Urothelium cell line (cell line): ENCODE measurements around the gene FAM50B.

Experiments
- DNase-seq: peaks from one replicate; pipeline ENCODE4 v3.0.0; 2011; ENCODE audit warnings: low spot score, mixed read lengths
- FAIRE-seq: peaks from 2 replicates; lab custom pipeline; 2011; peaks lifted over from hg19 to GRCh38; lab: Jason Lieb, UNC

FAM50B gene

DNA sequence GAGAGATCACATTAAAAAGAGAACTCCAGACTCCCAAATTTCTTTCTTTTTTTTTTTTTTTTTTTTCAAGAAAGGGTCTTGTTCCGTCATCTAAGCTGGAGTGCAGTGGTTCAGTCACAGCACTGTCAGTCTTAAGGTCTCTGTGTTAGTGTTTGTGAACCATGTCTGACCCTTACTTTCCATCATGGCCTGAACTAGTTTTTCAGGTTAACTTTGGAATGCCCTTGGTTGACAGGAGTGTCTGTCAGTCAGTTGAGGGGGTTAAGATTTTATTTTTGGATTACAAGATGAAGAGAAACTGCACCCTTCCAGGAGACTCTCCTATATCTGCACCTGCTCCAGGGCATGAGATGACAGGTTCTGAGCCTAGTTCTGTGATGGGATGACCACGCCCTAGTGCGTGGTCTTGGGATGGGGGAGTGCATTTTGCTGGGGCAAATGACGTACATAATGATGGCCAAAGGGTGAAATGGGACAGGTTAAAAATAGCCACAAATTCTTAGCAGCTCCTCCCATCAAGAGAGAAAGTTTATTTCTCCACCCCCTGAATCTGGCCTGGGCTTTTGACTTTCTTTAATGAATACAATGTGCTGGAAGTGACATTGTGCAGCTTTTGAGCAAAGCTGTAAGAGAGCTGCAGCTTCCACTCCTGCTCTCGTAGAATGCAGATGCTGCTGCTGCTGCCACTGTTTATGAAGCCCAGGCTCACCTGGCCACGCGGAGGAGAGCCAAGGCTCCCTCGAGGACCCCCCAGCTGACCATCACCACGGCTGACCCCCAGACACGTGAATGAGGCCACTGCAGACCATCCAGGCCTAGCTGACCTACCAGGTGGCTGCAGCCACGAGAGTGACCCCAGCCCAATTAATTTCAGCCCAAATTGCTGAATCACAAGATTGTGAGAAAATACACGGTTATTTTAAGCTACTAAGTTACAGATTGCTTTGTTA, 29.7 kb upstream of the FAM50B start:
- no peak for FAIRE-seq
- DNase-seq = no peak

DNA sequence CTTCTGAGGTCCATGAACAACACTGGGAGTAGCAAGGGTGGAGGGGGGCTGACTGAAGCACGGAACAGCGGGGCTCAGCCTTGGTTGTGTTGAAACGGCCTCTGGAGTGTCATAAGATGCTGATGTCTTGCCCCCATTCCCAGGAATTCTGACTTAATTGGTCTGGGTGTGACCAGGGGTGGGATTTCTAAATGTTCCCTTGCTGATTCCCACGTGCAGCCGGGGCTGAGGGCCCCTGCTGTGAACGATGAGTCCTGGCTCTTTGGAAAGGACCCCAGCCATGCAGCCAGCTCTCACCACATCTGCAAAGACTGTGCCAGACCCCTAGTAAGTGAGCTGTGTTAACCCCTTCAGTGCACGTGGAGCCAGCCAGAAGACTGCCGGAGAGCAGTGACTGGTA, 28.6 kb upstream of the FAM50B start:
- no peak for FAIRE-seq
- DNase-seq = no peak

DNA sequence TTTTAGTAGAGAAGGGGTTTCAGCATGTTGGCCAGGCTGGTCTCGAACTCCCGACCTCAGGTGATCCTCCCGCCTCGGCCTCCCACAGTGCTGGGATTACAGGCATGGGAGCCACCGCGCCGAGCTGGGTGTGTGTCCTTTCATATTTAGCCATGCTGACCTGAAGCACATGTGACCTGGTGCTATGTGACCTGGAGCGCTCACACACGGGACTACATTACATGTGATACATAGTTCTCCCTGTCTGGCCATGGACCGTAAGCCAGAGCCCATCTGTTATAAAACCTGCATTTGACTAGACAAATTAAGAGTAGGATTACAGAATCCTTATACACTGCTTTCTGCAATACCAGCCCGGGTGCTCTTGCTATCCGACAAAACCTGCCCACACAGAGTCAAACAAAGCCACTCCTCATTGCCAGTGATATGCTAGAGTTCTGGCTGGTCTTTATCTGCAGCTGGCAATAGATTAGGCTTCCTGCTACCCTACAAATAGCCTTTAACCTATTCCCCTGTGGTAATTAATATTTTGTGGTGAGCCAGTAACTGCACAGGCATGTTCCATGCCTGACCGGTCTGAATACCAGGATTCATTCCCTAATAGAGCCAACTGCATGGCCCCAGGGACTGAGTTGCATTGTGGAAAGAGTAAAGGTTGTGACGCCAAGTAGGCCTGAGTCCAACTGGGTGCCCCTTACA, 26.3 kb upstream of the FAM50B start:
- FAIRE-seq = no peak
- no peak for DNase-seq

DNA sequence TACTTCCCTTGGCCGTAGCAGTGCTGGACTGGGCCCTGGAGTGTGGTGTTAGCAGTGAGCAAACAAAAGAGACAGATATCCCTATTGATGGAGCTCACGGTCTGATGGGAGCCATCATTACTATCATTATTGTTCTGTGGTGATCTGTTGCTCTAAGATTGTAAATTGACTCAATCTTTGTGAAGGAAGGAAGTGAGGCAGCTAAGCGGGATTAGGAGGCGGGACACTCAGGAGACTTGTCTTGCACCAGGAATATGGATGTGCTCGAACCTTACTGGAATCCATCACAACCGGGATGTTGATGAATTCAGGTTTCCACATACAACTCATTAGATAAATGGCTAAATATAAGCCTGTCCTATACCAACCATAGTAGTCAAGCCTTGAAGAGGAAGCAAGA, 25.5 kb upstream of the FAM50B start:
- FAIRE-seq = no peak
- DNase-seq = no peak

DNA sequence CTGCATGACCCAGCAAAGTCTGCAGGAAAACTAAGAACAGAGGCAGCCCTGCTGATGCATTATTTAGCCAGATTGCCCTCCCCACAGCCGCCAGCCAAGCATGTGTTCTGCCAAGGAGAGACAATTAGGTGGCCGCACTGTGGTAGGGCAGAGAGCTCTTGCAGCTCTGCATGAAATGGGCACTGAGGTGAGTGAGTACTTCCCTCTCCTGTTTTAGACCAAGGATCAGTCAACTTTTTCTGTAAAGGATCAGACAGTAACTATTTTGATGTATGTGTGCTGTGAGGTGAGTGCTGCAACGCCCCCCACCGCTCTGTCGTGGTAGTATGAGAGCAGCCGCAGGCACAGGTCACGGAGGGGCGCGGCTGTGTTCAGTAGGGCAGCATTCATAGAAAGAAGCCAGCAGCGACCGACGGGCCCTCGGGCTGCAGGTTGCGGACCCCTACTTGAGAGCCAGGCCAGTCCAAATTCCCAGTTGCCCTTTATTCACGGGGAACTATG, 23.8 kb upstream of the FAM50B start:
- DNase-seq (peak; percentile 64), FAIRE-seq (no peak)

DNA sequence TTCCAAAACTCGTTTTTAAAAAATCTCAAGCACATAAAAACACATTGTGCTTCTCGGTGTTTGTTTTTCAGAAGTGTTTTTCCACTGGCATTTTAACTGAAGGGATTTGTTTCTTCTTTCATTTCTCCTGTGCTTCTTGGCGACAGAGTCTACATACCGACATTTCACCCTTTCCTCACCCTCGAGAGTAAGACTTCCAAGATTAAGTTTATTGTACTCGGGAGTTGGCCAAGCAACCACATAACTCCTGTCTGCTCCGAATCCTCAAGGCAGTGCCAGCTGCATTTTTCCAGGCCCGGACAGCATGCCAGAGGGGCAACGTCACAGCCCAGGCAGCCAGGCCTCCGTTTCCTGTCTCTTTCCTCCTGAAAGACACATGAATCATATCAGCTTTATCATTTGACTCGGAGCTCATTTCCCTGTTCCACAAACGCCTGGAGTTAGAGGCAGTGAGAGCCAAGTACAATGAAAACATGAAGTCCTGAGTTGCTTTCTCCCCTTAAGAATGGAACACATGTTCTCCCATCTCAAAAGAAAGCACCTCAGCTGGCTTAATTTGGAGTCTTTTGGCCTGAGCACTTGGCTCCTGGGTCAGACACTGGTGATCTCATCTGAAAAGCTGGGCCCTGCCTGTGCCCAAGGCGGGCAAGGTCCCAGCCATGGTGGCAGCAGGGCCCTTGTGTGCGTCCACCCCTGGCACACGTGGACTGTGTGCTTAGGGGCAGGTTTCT, 23.2 kb upstream of the FAM50B start:
- FAIRE-seq (peak; percentile 30), DNase-seq (peak; percentile 92)

DNA sequence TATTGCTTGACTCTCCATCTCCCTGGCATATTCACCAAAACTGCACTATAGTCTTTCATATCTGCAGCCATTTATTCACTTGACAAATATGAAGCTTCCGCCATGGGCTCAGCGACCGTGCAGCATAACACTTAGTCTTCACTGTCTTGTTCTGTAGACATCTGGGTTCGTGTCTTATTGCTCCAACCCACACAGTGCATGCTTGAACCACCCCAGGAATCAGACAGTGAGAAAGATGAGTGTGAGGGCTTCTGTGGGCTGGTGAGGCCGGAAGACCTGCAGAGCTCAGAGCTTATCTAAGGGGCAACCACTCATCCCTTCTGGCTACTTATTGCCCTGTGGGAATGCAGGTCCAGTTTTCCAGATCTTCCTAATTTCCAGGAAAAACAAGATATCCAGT, 19.9 kb upstream of the FAM50B start:
- FAIRE-seq (no peak), DNase-seq (no peak)

DNA sequence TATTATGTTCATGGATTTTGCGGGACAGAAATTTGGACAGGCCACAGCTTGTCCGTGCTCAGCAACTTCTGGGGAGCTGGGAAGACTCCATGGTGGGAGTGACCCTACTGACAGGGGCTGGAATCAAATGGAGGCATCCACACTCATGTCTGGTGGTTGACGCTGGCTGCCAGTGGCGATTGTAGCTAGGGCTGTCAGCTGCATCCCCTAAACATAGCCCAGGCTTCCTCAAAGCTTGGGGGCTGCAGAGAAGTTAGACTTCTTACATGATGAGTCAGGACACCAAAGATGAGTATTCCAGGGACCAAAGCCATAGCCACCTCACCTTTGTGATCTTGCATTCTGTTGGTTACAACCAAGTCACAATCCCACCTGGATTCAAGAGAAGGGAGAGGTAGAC, 18.4 kb upstream of the FAM50B start:
- FAIRE-seq (no peak), DNase-seq (no peak)

DNA sequence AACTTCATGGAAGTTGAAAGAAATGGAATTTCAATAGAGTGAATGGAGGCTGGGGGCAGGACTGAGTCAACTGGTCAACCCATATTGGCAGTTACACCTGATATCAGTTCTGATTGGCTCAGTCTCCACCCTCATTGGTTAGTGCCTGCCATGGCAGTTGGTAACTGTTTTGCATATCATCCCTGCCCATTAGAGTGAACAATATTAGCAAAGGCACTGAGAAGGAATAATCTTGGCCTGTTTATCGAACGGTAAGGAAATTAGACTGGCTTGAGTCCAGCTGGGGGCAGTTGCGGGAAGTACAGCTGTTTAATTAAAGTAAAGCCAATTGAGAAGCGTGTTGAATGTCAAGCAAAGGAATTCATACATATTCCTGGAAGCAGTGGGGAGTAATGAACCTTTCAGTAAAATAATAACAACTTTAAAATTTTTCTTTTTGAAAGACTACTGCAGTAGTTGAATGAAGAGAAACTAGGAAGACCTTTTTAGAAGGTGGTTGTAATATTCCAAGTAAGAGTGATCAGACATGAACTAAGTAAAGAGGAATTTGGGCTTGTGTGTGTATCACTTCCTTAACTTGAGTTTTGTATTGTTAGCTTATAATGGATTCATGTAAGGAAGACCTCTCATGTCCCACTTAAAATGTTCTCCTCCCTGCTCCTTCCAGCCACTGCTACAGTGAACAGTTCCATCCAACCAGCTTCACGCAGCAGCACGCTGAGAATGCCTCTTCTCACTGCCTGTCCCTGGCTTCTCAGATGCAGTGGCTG, 17.2 kb upstream of the FAM50B start:
- no peak for FAIRE-seq
- DNase-seq = no peak

DNA sequence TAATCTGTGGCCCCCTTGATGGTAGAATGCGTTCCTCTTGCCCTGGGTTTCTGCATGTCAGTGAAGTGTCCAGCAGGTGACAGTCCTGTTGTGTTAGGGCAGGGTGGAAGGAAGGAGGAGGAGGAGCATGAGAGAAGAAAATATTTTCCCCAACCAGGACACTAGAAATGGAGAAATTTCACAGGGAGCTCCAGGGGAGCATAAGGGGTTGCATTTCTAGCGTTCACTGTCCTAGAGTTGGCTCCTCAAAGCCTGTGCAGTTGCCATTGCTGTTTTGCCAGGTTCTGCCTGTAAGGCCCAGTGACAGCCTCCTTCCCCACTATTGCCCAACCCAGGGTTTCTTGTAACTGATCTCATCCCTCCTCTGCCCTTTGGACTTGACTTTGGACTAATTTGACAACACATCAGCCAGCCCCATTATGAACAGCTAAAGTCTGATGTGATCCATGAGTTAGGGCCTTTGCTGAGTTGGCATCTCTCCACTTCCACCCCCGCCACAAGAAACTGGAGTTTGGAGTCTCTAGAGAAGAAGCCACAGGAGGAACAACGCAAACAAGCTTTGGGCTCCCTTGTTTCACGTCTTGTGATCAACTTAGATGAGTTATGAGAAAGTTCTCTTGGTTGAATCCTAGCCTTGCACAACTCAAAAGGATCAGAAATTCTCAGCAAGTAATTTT, 14.0 kb upstream of the FAM50B start:
- DNase-seq = no peak
- FAIRE-seq = no peak

DNA sequence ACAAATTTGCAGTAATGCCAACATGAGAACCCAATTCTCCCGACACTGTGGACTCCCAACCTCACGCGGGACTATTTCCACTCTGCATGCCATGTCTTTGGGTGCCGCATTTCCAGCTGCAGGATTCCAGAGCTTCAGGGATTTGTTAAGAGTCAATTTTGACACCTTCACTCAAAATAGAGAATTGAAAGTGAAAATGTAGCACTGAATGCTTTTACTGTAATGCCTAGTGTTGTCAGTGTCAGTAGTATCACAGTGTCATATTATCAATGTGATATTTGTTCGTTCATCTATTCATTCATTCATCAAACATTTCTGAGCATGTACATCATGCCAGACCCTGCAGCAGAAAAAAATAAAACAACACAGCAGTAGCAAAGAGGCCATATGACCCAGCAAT, 13.4 kb upstream of the FAM50B start:
- no peak for DNase-seq
- no peak for FAIRE-seq

DNA sequence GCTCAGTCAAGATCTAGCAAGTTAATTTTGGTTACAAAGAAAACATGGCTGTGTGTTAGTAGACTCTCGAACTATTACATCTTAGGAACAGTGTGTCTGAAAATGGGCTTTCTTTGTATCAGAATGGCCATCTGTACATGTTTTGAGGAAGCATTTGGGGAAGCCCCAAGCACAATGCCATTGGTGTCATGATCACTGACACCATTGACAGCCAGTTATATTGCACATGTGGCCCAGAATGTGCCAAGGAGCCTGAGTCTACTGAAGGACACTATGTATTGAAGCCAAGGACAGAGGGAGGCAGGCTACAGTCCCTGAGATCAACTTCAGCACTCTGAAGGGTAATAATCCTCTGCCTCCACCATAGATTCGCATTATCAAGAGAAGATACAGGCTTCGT, 12.6 kb upstream of the FAM50B start:
- FAIRE-seq (no peak), DNase-seq (no peak)

DNA sequence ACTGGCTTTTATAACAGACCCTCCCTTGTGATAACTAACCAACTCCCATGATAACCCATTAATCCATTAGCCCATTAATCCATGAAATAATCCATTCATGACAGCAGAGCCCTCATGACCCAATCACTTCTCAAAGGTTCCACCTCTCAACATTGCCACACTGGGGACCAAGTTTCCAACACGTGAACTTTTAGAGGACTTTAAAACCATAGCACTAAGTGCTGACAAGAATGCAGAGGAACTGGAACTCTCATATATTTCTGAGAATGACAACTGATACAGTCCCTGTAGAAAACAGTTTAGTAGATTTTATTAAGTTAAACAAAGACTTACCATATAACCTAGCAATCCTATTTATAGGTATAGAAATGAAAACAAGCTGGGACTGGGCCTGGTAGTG, 11.4 kb upstream of the FAM50B start:
- FAIRE-seq (no peak), DNase-seq (no peak)

DNA sequence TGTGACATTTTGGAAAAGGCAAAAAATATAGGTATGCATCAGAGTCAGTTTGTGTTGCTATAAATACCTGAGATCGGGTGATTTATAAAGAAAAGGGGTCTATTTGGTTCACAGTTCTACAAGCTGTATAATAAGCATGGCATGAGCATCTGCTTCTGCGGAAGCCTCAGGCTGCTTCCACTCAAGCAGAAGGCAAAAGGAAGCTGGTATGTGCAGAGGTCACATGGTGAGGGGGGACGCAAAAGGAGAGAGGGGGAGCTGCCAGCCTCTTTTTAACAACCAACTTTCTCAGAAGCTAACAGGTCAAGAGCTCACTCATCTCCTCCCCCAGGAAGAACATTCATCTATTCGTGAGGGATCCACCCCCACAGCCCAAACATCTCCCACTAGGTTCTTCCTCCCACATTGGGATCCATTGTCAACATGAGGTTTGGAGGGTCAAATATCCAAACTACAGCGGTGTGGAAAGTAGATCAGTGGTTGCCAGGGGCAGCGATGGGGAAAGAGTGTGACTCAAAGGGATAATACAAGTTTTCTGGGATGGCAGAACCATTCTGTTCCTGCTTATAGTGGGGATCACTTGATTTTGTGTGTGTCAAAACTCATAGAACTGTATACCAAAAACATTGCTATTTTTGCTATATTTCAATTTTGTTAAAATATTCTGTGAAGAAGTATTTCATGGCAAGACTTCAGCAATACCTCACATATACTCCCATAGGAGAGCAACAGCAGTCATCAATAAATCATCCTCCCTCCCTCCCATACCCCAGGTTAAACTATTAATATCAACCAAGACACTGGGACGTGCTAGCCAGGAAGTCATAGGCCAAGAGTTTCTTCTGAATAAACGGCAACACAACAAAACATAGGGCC, 9.9 kb upstream of the FAM50B start:
- FAIRE-seq = no peak
- DNase-seq = no peak

DNA sequence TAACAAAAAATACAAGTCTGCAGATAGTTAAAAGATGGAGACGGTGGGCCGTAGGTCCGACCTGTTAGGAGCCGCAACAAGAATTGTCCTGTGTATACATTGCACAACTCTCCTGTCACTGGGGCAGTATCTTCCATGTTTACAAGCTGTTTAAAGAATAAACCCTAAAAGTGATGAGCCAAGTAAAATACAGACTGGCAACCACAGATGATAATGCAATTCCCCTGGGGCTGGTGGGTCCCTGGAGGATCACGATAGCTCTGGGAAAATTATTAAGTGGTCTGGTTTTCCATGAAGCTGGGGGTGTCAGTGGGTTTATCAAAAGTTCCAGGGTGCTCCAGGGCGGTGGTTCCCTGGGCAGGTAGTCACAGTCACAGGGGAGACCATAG, 8.1 kb upstream of the FAM50B start:
- FAIRE-seq (no peak), DNase-seq (no peak)

DNA sequence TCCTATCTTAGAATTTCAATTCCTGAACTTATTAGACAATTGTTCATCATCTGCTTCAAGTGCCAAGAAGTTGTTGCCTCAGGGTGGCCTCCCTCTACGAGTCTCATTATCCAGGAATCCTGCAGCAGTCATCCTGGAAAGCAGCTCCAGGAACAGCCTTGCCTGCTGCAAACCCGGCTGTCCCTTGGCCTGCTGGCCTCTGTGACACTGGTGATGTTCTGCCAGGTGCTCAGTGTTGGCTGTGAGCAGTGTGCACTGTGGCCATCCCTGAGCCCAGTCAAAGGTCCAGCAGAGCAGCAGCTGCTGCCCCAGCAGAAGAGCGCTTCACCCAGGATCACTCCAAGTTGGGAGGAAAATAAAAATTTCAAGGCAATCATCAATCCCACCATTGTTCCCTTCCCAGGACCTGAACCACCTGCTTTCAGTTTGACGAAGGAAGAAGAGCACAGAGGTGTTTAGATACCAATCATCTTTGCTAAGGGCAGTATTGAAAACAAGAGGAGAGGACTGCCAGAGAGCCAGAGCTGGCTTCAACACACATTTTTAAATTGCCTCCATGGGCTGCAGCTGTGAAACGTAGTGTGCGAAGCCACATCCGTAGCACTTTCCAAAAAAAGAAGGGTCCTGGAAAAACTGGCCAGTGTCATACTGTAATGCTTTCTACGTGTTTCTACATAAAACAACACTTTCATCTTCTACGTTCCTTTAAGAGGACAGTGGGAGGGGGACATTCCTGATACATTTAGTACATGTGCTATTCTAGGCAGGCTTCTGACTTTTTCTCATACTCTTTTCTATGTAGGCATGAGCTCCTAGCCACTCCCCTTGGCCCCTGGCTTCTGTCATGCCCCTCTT, 7.2 kb upstream of the FAM50B start:
- no peak for FAIRE-seq
- DNase-seq = no peak

DNA sequence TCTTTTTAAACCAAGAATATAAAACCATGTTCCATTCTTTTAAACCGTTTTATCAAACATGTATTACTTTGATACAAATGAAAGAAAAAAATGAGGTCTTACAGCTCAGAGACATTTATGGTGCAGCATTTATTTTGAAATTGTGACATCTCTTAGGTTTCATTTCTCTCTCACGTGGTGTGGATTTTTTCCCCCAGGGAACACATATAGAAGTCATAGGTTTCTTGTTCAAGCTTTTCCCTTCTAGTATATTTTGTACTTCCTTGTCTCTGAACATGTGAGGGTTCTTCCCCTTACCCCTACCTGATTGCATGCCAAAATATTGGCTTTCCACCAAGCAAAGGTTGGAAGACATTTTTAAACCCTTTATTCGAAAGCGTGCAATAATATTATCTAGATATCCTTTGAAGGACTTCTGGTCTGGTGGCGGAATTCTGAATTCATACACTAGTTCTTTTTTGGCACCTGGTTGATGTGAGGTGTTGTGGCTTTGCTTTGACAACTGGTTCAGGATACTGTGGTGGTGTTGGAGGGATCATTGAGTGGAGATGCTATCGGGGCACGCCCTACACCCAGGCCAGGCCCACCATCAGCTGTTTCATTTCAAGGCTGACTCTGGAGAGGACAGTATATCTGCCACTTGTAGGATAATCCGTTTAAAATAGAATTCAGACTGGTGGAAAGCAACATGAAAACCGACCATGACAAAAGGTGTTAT, 5.6 kb upstream of the FAM50B start:
- no peak for FAIRE-seq
- DNase-seq = peak; percentile 20

DNA sequence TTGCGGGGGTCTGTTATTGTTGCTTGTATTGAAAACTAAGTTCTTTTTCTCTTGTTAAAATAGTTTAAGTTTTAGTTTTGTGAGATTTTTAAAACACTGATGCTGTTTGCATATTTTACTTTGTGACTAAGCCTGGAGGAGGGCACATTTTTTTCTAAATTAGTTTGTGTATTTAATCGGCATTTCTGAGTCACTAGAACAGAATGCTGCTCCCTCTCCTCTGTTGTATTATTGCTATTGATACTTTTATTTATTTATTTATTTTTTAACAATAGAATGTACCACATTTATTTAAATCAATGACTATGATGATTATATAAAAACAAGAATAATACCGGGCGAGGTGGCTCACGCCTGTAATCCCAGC, 5.1 kb upstream of the FAM50B start:
- FAIRE-seq (no peak), DNase-seq (peak; percentile 35)
